ENCODE measurements around the gene MYOG.

- TF ChIP-seq MAX (IDR thresholded peaks at IDR 0.05) (no peak), YY1 (IDR thresholded peaks at IDR 0.05; ENCODE audit: low read depth) (no peak), FOXM1 (IDR thresholded peaks at IDR 0.05; ENCODE audit: borderline replicate concordance, low read depth) (no peak), ZBTB7A (IDR thresholded peaks at IDR 0.05; ENCODE audit: low read depth) (no peak), RAD21 (IDR thresholded peaks at IDR 0.05; ENCODE audit: low read depth) (no peak), EGR1 (IDR thresholded peaks at IDR 0.05) (no peak), EP300 (IDR thresholded peaks at IDR 0.05; ENCODE audit: borderline replicate concordance) (no peak), TAF1 (IDR thresholded peaks at IDR 0.05; ENCODE audit: low read depth) (no peak), REST (IDR thresholded peaks at IDR 0.05; ENCODE audit: low read depth) (no peak)
Observed at GRCh38 chr1:203086992-203087763, 1.4 kb upstream of the MYOG start.

Data from Ishikawa (cell line).